ENCODE results near the gene ATOH7. TPM values are rescaled to one million over a fixed set of nuclear protein-coding genes. Genes with fewer than 3 reads are reported as not detected.

Gene ATOH7
- total and polyA plus RNA-seq, 2 of the 4 experiments (the other 2 are of a cell fraction): 0.05 TPM; not detected in 1

DNA sequence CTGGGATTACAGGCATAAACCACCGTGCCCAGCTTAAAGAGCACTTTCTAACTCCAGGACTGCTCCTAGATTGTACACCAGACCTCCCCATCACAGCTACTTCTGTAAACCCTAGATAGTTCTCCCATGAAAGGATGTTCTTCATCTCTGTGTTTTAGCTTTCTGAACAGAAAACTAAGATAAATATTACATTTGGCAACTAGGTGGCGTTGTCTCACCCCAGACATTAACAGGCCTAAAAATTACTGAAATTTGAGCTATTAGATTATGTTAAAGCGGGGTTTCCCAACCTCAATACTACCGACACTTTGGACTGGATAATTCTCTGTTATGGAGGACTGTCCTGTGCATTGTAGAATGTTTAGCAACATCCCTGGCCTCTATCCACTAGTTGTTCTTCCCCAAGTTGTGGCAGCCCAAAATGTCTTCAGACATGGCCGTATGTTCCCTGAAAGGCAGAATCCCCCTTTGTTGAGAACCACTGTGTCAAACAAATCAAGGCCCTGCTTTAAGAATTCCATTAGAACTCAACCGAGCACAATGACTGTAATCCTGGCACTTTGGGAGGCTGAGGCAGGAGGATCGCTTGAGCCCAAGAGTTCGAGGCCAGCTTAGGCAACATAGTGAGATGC lies 19.1 kb downstream of the ATOH7 start:
- no peak overlapping the region for H3K23ac ChIP-seq (ENCODE audit: low read depth, low read length)

More for the DNA sequence above, 19.1 kb downstream of the ATOH7 start:
- no peak overlapping the region for H4K91ac ChIP-seq (ENCODE audit: insufficient read depth, low read depth, low read length)
- H3K9me3 ChIP-seq (ENCODE audit: control insufficient read depth, insufficient read depth, low read length): no peaks in the 10 kb centered on the region
- peaks cover 1% of the 10 kb centered on the region; the same call in 1 of the 2 replicates for H3K36me3 ChIP-seq (ENCODE audit: control insufficient read depth, insufficient read depth, low read length)
- ATAC-seq (ENCODE audit: low read depth) (peak; percentile 61), DNase-seq (peak; percentile 67)
- BruUV-seq (replicated peaks): no TSS peak
- H2BK120ac ChIP-seq (ENCODE audit: low read depth, low read length): no peak overlapping the region
- no peak overlapping the region for H3K9ac ChIP-seq (ENCODE audit: low read depth, low read length)
- no peak overlapping the region for H4K8ac ChIP-seq (ENCODE audit: low read depth in 2 of 2, low read length in 2 of 2)
- no peak overlapping the region for H3K4me3 ChIP-seq (ENCODE audit: insufficient read depth, low read depth, low read length)
- ChIA-PET POLR2A (ENCODE audit: unreplicated experiment) (no interaction called here), CTCF (interaction anchor here (0.6 to 3.3 kb wide), 15 partner anchors 9 to 937 kb away, joined by 3 to 28 read pairs (median 4); partner anchors contain the start of gene HERC4)
- H2BK20ac ChIP-seq (ENCODE audit: low read depth, low read length): no peak overlapping the region
- H3K18ac ChIP-seq (ENCODE audit: low read depth, low read length): peak overlapping the region; percentile 81
- dilution Hi-C loops (cut with HindIII; ENCODE audit: low sequenced_read_pairs, unreplicated experiment): no loop called here
- peaks cover 3% of the 10 kb centered on the region for H3K4me1 ChIP-seq (ENCODE audit: control insufficient read depth, insufficient read depth, low read length)
- no peak overlapping the region for H2BK15ac ChIP-seq (ENCODE audit: low read depth, low read length)
- 100% methylated on average over 1 of the region's 8 CpGs; no CpG with 5 or more reads in 1 of the 2 experiments for WGBS, 2 experiments (ENCODE audit: extremely low coverage in 2 of 2, insufficient read length in 1 of 2)
- no peak overlapping the region for H3K56ac ChIP-seq (ENCODE audit: extremely low read depth, insufficient read depth, low read length)
- intact Hi-C loops (cut with micrococcal nuclease): loop anchor here (1.0 kb wide), 1 partner anchor 89 kb away; no protein-coding TSS in a partner anchor
- no peaks in the 10 kb centered on the region for H3K27me3 ChIP-seq (ENCODE audit: control insufficient read depth, insufficient read depth, low read length)
- H2AFZ ChIP-seq (replicated peaks; ENCODE audit: low read length, poor library complexity): no peak overlapping the region
- H4K5ac ChIP-seq (ENCODE audit: low read depth, low read length): peak overlapping the region; percentile 61; the same call in 1 of the 2 replicates
- no peaks in the 10 kb centered on the region for H3K9me1 ChIP-seq (ENCODE audit: insufficient read depth, low read length)
- no peak overlapping the region for H3K4ac ChIP-seq (ENCODE audit: low read depth, low read length)
- H2AK5ac ChIP-seq (ENCODE audit: low read depth, low read length): no peak overlapping the region
- no peaks in the 10 kb centered on the region for H3K79me1 ChIP-seq (ENCODE audit: low read depth in 1 of 2, low read length in 2 of 2)
- H2BK5ac ChIP-seq (ENCODE audit: low read depth, low read length, poor library complexity, severe bottlenecking): no peak overlapping the region
- TF ChIP-seq RFX5 (IDR thresholded peaks at IDR 0.05; ENCODE audit: low read depth, low read length) (no peak), CHD1 (IDR thresholded peaks at IDR 0.05; ENCODE audit: low read depth, low read length) (no peak), RAD21 (IDR thresholded peaks at IDR 0.05; ENCODE audit: low read length) (peak; percentile 67), SMC3 (IDR thresholded peaks at IDR 0.05; ENCODE audit: low read depth, low read length) (peak; percentile 58; the same call in 1 of the 2 replicates), CEBPB (IDR thresholded peaks at IDR 0.05; ENCODE audit: low read depth, low read length) (peak; percentile 27; the same call in 1 of the 2 replicates), MXI1 (IDR thresholded peaks at IDR 0.05; ENCODE audit: borderline replicate concordance, low read depth, low read length) (no peak), MAFK (IDR thresholded peaks at IDR 0.05; ENCODE audit: low read depth, low read length) (no peak)
- TF ChIP-seq, protein P1, sequence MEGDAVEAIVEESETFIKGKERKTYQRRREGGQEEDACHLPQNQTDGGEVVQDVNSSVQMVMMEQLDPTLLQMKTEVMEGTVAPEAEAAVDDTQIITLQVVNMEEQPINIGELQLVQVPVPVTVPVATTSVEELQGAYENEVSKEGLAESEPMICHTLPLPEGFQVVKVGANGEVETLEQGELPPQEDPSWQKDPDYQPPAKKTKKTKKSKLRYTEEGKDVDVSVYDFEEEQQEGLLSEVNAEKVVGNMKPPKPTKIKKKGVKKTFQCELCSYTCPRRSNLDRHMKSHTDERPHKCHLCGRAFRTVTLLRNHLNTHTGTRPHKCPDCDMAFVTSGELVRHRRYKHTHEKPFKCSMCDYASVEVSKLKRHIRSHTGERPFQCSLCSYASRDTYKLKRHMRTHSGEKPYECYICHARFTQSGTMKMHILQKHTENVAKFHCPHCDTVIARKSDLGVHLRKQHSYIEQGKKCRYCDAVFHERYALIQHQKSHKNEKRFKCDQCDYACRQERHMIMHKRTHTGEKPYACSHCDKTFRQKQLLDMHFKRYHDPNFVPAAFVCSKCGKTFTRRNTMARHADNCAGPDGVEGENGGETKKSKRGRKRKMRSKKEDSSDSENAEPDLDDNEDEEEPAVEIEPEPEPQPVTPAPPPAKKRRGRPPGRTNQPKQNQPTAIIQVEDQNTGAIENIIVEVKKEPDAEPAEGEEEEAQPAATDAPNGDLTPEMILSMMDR (conservative IDR thresholded peaks at IDR 0.05; ENCODE audit: low read depth, low read length): peak; percentile 79
- in situ Hi-C loops (cut with MboI; ENCODE audit: low sequenced_read_pairs): no loop called here
- H4K20me1 ChIP-seq (ENCODE audit: insufficient read depth, low read length): no peaks in the 10 kb centered on the region
- no peak overlapping the region for H3K27ac ChIP-seq (ENCODE audit: insufficient read depth, low read length)
- H3K4me2 ChIP-seq (ENCODE audit: low read depth, low read length): no peak overlapping the region
- no peak overlapping the region for H2AK9ac ChIP-seq (replicated peaks; ENCODE audit: low read depth, low read length, poor library complexity)
- no peak overlapping the region for H3K14ac ChIP-seq (replicated peaks; ENCODE audit: low read depth, low read length)

Data from IMR-90 (cell line).